Endothelial cell (in vitro differentiated cells): Measurements from ENCODE around the gene CACNA2D3. TPM values are rescaled to one million over a fixed set of nuclear protein-coding genes. Genes with fewer than 3 reads are reported as not detected.

ENCODE experiments used
- DNase-seq: peaks from one replicate; pipeline ENCODE4 v3.0.0; 2021; ENCODE audit warnings: low spot score
- H3K27ac Mint-ChIP-seq: one replicate; pipeline ENCODE4 v1.8.0; 2021; ENCODE audit warnings: mixed read lengths, inconsistent platforms; ENCODE audit not compliant: unreplicated experiment
- H3K27me3 Mint-ChIP-seq: one replicate; pipeline ENCODE4 v1.8.0; 2021; ENCODE audit warnings: mild to moderate bottlenecking, moderate library complexity, mixed read lengths, inconsistent platforms; ENCODE audit not compliant: unreplicated experiment
- H3K36me3 Mint-ChIP-seq: one replicate; pipeline ENCODE4 v1.8.0; 2021; ENCODE audit warnings: mild to moderate bottlenecking, low read depth, mixed read lengths, inconsistent platforms; ENCODE audit not compliant: unreplicated experiment
- H3K4me1 Mint-ChIP-seq: one replicate; pipeline ENCODE4 v1.8.0; 2021; ENCODE audit warnings: mild to moderate bottlenecking, mixed read lengths, inconsistent platforms; ENCODE audit not compliant: unreplicated experiment
- H3K4me3 Mint-ChIP-seq: one replicate; pipeline ENCODE4 v1.8.0; 2021; ENCODE audit warnings: mild to moderate bottlenecking, mixed read lengths, inconsistent platforms; ENCODE audit not compliant: unreplicated experiment
- H3K9me3 Mint-ChIP-seq: one replicate; pipeline ENCODE4 v1.8.0; 2021; ENCODE audit warnings: mixed read lengths, inconsistent platforms; ENCODE audit not compliant: unreplicated experiment
- total RNA-seq: library from RNA; stranded (reverse); fragmentation: NEBNext Ultra II Directional; extraction: Animal tissue kit (Norgen Biotek cat#: 25700); gene quantifications from one replicate; pipeline ENCODE4 v1.2.1, GENCODE V29; 2021; ENCODE audit not compliant: unreplicated experiment
- TF ChIP-seq, protein P1 (sequence below): fragments of 200-600 bp; sonication (generic); IDR thresholded peaks from one replicate; pipeline ENCODE4 v1.5.0; 2021; ENCODE audit warnings: antibody characterized with exemption; ENCODE audit not compliant: unreplicated experiment

CACNA2D3 gene
- total RNA-seq, 1 donor from 2014 or later = 0.46 TPM

DNA sequence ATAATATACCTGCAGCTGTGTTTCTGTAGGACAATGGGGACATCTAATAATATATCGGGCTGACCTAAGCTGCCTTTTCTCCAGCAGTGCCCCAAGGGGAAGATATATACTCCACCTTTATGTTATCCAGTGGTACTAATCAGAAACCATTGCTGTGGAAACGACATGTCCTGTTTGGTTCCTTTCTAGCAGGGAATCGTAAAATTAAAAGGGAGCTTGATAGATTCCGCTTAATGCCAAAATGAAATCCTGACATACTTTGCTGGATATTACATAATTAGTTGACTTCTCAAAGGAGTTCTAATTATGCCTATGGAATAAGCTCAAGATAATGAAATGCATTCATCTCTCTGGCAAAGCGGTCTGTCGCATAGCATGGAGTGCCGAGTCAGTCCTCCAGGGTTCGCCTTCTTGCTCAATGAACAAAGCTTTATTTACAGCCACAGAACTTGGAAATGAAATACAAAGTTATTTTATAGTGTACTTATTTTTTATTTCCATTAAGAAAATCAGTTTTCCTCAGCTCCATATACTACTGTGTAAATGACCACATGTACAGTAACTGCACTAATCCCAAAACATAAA lies 542.8 kb downstream of the CACNA2D3 start:
- TF ChIP-seq, protein P1, sequence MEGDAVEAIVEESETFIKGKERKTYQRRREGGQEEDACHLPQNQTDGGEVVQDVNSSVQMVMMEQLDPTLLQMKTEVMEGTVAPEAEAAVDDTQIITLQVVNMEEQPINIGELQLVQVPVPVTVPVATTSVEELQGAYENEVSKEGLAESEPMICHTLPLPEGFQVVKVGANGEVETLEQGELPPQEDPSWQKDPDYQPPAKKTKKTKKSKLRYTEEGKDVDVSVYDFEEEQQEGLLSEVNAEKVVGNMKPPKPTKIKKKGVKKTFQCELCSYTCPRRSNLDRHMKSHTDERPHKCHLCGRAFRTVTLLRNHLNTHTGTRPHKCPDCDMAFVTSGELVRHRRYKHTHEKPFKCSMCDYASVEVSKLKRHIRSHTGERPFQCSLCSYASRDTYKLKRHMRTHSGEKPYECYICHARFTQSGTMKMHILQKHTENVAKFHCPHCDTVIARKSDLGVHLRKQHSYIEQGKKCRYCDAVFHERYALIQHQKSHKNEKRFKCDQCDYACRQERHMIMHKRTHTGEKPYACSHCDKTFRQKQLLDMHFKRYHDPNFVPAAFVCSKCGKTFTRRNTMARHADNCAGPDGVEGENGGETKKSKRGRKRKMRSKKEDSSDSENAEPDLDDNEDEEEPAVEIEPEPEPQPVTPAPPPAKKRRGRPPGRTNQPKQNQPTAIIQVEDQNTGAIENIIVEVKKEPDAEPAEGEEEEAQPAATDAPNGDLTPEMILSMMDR = no peak
- Mint-ChIP-seq H3K27ac (no peak overlapping the region), H3K4me3 (no peak overlapping the region)

DNA sequence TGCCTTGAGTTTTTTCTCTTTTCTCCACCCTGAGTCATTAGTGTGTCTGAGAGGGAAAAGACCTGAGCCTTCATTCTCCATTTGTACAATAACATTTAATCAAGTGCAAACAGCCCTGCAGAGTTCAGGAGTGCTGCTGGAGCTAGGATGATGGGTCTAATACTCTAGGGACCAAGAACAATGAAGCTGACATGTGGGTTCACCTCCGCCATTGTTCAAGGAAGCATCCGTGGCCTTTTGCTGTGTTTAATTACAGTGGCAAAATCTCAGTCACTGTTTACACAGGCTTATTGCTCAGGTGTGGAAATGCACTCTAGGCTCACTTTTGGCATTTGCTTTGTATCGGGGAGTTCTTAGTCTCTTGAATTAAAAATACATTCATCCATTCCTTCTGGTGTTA lies 545.9 kb downstream of the CACNA2D3 start:
- Mint-ChIP-seq H3K4me1 (no peaks in the 10 kb centered on the region), H3K27ac (no peak overlapping the region), H3K36me3 (no peaks in the 10 kb centered on the region), H3K27me3 (no peaks in the 10 kb centered on the region), H3K9me3 (no peaks in the 10 kb centered on the region), H3K4me3 (no peak overlapping the region)
- TF ChIP-seq, protein P1 = no peak
- DNase-seq = no peak

More for the DNA sequence above, 542.8 kb downstream of the CACNA2D3 start:
- DNase-seq = no peak
- Mint-ChIP-seq H3K36me3 (no peaks in the 10 kb centered on the region), H3K27me3 (no peaks in the 10 kb centered on the region), H3K9me3 (no peaks in the 10 kb centered on the region), H3K4me1 (no peaks in the 10 kb centered on the region)

DNA sequence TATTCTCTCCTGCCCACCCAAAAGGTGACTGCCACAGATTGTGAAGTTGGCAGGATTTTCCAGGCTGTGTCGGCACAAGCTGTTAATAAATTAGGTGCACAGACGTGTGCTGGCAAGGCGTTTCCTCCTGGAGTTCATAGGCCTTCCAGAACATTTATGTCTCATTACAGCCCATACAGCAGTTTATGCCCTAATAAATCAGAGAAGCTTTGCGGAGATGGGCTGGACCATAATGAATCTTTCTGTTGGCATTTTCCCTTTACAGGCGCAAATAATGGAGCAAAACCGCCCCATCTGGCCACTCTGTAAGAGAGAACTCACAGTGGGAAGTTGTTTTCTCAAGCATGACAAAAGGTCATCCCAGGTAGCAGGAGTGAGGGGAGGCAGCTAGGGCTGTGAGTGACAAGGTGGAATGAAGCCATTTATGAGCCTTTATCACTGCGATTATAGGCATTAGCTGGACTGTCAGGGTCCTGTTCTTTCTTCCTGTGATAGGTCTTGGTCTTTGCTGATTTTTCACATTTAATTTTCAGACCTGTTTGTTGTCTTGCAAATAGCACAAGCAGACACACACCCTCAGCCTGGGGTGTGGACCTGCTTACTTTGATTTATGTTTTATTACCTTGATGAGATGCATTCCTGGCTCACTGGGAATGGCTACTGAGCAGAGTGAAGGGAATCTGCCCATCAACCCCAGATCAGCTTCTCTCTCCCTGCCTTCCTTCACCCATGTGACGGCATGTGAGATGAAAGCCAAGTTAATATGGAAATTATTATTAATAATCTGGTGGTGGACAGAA lies 548.0 kb downstream of the CACNA2D3 start:
- Mint-ChIP-seq H3K36me3 (no peaks in the 10 kb centered on the region), H3K4me3 (no peak overlapping the region), H3K4me1 (no peaks in the 10 kb centered on the region), H3K27me3 (peaks cover 2% of the 10 kb centered on the region), H3K27ac (no peak overlapping the region), H3K9me3 (no peaks in the 10 kb centered on the region)
- TF ChIP-seq, protein P1 = no peak
- no peak for DNase-seq

DNA sequence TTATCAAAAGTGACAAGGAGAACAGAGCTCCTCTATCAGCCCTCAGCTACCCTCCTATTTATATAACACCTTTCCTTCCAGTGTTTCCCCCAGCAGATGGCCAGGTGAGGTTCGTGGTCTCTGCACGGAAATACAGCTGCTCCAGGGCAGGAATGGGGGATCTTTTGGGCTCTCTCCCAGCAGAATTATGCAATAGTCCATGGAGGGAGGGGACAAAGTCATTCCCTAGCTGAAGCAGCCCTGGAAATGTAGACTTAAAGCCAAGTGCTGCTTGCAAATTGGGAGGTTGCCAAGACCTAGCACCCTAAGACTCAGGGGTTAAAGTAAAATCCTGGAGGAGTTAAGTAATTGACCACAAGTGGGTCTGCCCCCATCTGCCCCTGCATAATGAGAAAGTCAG lies 549.2 kb downstream of the CACNA2D3 start:
- no peaks in the 10 kb centered on the region for H3K36me3 Mint-ChIP-seq
- H3K27me3 Mint-ChIP-seq = peaks cover 2% of the 10 kb centered on the region
- no peak for DNase-seq
- H3K4me1 Mint-ChIP-seq = no peaks in the 10 kb centered on the region
- no peak overlapping the region for H3K27ac Mint-ChIP-seq
- TF ChIP-seq, protein P1 = no peak
- no peaks in the 10 kb centered on the region for H3K9me3 Mint-ChIP-seq
- no peak overlapping the region for H3K4me3 Mint-ChIP-seq

DNA sequence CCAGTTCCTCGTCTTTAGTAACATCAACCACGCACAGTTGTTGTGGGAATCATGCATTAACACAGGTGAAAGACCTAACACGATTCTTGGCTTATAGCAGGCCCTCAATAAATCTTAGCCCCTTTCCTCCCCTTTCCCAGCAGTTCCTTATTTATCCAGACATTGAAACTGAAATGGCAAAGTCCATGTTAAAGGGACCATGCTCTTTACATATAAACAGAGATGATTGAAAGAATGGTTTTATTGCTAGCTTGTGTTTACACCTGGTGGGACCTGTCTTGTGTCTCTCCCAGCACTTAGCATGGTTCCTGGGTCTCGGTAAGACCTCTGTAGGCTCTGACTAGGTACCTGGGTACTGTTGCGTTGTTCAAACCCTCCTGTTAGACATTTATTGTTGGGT lies 553.7 kb downstream of the CACNA2D3 start:
- Mint-ChIP-seq H3K27ac (no peak overlapping the region), H3K4me3 (no peak overlapping the region), H3K36me3 (no peaks in the 10 kb centered on the region), H3K4me1 (no peaks in the 10 kb centered on the region), H3K27me3 (peaks cover 2% of the 10 kb centered on the region), H3K9me3 (no peaks in the 10 kb centered on the region)
- TF ChIP-seq, protein P1 = no peak
- no peak for DNase-seq
